Renal pelvis (tissue), 4 donors: Measurements from ENCODE around the gene QSOX1. TPM values are rescaled to one million over a fixed set of nuclear protein-coding genes. Genes with fewer than 3 reads are reported as not detected.

ENCODE experiments used
- DNase-seq: peaks from one replicate; pipeline ENCODE4 v3.0.0-alpha.2; 2013
- polyA plus RNA-seq, 3 donors: library from polyadenylated mRNA; unstranded; fragments of 120-200 nt; gene quantifications; one replicate each; pipeline ENCODE4 v1.2.1, GENCODE V29; 2013; ENCODE audit not compliant: insufficient read length in 3 of 3

Gene QSOX1
- polyA plus RNA-seq, 3 donors: 59.2 to 68.7 (median 67.7) TPM

GRCh38 chr1:180211156-180211859 is 56.6 kb downstream of the QSOX1 start:
- no peak for DNase-seq

- DNase-seq: no peak
Measured at GRCh38 chr1:180211860-180212229, 57.2 kb downstream of the QSOX1 start.

GRCh38 chr1:180213401-180214170 is 58.9 kb downstream of the QSOX1 start:
- no peak for DNase-seq

GRCh38 chr1:180215856-180216625 is 61.4 kb downstream of the QSOX1 start:
- no peak for DNase-seq

GRCh38 chr1:180217006-180217405 is 62.3 kb downstream of the QSOX1 start:
- DNase-seq: no peak

- DNase-seq: no peak
Measured at GRCh38 chr1:180218806-180219765, 64.4 kb downstream of the QSOX1 start.

- no peak for DNase-seq
Measured at GRCh38 chr1:180219776-180220175, 65.1 kb downstream of the QSOX1 start.

- DNase-seq: no peak
Measured at GRCh38 chr1:180221462-180221861, 66.8 kb downstream of the QSOX1 start.

GRCh38 chr1:180224902-180225301 is 70.2 kb downstream of the QSOX1 start:
- no peak for DNase-seq

GRCh38 chr1:180225403-180225802 is 70.7 kb downstream of the QSOX1 start:
- no peak for DNase-seq

- DNase-seq: no peak
Measured at GRCh38 chr1:180227861-180228647, 73.4 kb downstream of the QSOX1 start.

GRCh38 chr1:180228648-180229482 is 74.2 kb downstream of the QSOX1 start:
- DNase-seq: no peak

GRCh38 chr1:180229483-180230415 is 75.1 kb downstream of the QSOX1 start, which contains the start of gene LHX4:
TSS of gene LHX4 (plus strand) at chr1:180230264. CDS start at chr1:180230530, 266 bp downstream.
- DNase-seq: peak; percentile 42

- no peak for DNase-seq
Measured at GRCh38 chr1:180230416-180230790, 75.7 kb downstream of the QSOX1 start.

GRCh38 chr1:180230791-180231505 is 76.3 kb downstream of the QSOX1 start:
- no peak for DNase-seq

GRCh38 chr1:180231506-180231921 is 76.8 kb downstream of the QSOX1 start:
- no peak for DNase-seq

GRCh38 chr1:180231936-180232335 is 77.3 kb downstream of the QSOX1 start:
- no peak for DNase-seq
